GM13976 (cell line): ENCODE measurements around the gene SORBS2.

ENCODE experiments used
- DNase-seq: peaks from one replicate; pipeline ENCODE4 v3.0.0; 2012; ENCODE audit warnings: low spot score
- in situ Hi-C: fragments of 300-500 bp; cut with MboI; formaldehyde crosslinking; loops from one replicate; pipeline ENCODE4 v1.12.0; 2022; ENCODE audit warnings: low sequenced_read_pairs, mixed read lengths, inconsistent platforms; ENCODE audit not compliant: unreplicated experiment
- TF ChIP-seq, protein P1 (sequence below): IDR thresholded peaks from 2 replicates; pipeline ENCODE4 v1.5.1; 2012; ENCODE audit warnings: borderline replicate concordance, mild to moderate bottlenecking; ENCODE audit not compliant: insufficient read depth; ENCODE audit errors: extremely low read depth, missing control alignments, control extremely low read depth

The SORBS2 gene

DNA sequence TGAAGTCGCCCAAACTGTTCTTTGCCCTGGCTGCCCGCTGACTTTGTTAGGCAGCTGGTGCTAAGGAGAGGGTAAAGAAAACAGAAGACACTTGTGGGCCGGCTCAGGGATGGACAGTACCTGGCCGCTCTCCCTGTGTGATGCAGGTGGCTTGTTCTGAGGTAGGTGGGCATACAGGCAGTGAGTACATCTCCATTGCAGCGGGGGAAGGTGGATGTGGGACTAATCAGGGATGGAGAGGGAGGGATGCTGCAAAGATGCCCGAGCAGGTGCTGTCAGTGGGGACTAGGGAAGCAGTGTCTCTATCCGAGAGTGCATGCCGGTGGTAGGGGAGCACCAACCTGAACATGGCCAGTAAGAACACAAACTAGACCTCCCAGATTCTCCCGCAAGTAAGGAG lies 67.0 kb downstream of the SORBS2 start:
- DNase-seq, result no peak
- in situ Hi-C loops, result no loop called here
- TF ChIP-seq, protein P1, sequence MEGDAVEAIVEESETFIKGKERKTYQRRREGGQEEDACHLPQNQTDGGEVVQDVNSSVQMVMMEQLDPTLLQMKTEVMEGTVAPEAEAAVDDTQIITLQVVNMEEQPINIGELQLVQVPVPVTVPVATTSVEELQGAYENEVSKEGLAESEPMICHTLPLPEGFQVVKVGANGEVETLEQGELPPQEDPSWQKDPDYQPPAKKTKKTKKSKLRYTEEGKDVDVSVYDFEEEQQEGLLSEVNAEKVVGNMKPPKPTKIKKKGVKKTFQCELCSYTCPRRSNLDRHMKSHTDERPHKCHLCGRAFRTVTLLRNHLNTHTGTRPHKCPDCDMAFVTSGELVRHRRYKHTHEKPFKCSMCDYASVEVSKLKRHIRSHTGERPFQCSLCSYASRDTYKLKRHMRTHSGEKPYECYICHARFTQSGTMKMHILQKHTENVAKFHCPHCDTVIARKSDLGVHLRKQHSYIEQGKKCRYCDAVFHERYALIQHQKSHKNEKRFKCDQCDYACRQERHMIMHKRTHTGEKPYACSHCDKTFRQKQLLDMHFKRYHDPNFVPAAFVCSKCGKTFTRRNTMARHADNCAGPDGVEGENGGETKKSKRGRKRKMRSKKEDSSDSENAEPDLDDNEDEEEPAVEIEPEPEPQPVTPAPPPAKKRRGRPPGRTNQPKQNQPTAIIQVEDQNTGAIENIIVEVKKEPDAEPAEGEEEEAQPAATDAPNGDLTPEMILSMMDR, result no peak

DNA sequence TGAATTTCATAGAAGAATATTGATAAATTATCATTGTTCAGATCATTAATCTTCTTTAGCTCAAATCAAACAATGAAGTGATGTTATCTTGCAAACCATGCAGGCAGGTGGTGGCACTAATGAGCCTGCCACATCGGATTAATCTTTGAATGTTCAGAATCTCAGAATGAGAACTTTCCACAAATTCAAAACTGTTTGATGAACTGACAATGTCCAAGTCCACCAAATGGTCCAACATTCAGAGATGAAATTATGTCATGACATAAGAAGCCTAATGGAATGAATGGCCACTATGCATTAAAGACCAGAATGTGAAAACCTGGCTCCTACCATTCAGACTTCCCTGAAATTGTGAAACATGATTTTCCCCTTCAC lies 67.5 kb downstream of the SORBS2 start:
- DNase-seq, result no peak
- in situ Hi-C loops, result no loop called here
- TF ChIP-seq, protein P1, result no peak

- no peak for DNase-seq
- in situ Hi-C loops, result no loop called here
- TF ChIP-seq, protein P1, result no peak
Measured at GRCh38 chr4:185743722-185744487, 68.1 kb downstream of the SORBS2 start.

GRCh38 chr4:185742766-185743165 lies 69.2 kb downstream of the SORBS2 start:
- in situ Hi-C loops, result no loop called here
- DNase-seq, result no peak
- TF ChIP-seq, protein P1, result no peak

DNA sequence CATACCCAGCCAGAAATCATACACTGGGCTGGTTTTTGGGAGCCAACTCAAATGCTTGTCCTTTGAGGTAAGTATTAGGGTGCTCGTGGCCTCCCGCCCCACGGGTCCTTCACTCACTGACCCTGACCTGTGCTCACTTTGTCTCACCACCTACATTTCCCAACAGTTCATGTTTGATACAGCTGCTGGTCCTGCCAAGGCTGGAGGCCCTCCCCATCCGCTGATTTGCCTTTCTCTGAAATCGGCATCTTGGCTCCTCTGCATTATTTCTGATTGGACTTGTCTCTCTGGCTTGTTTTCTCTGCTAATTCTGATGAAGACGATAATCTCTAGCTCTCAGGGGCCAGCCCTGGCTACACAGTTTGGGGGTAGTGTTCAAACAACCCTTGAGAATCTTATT lies 70.2 kb downstream of the SORBS2 start:
- TF ChIP-seq, protein P1, result no peak
- DNase-seq, result no peak
- in situ Hi-C loops, result no loop called here

GRCh38 chr4:185740471-185740873 lies 71.5 kb downstream of the SORBS2 start:
- TF ChIP-seq, protein P1, result no peak
- in situ Hi-C loops, result no loop called here
- DNase-seq, result no peak
